HG03575 (cell line): ENCODE results near the gene ZNF106.

Experiments
- ATAC-seq: cut with Tn5 transposase; IDR thresholded peaks from one replicate; pipeline ENCODE4 v1.9.1; 2021; ENCODE audit not compliant: unreplicated experiment, insufficient number of reproducible peaks, low FRiP score; ENCODE audit errors: extremely low read depth

Gene ZNF106

DNA sequence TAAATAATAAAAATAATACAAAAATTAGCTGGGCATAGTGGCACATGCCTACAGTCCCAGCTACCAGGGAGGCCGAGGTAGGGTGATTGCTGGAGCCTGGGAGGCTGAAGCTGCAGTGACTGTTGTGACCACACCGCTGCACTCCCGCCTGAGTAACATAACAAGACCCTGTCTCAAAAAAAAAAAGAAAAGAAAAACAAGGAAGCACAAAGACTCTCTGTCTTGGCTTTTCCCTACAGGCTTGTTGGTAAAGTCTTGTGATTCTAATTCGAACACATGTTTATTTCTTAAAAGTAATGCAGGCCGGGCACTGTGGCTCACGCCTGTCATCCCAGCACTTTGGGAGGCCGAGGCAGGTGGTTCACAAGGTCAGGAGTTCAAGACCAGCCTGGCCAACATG lies 71.6 kb downstream of the ZNF106 start:
- ATAC-seq = no peak

DNA sequence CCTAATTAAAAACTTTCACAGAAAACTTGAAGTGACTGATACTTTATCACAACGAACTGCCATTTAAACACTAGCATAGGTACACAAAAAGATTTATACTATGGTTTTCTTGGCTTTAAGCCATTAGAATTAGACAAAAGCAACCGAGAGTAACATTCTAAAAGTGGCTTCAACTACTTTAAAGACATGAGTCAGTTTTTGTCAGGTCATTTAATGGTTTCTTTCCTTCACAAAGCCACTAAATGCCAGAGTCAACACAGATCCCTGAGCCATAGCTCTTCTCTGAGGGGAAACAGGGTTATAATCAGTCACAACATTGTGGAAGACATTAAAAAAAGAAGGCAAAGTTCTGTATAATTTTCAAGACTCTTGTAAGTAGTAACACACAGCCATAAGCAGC lies 77.0 kb downstream of the ZNF106 start:
- no peak for ATAC-seq

DNA sequence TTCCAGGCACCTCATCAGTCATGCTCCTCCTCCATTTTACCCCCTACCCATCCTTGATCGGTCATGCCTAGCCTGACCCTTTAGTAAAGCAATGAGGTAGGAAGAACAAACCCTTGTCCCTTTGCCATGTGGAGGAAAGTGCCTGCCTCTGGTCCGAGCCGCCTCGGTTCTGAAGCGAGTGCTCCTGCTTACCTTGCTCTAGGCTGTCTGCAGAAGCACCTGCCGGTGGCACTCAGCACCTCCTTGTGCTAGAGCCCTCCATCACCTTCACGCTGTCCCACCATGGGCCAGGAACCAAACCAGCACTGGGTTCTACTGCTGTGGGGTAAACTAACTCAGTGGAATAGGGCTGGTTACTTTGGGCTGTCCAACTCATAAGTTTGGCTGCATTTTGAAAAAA lies 79.1 kb downstream of the ZNF106 start:
- ATAC-seq = no peak

DNA sequence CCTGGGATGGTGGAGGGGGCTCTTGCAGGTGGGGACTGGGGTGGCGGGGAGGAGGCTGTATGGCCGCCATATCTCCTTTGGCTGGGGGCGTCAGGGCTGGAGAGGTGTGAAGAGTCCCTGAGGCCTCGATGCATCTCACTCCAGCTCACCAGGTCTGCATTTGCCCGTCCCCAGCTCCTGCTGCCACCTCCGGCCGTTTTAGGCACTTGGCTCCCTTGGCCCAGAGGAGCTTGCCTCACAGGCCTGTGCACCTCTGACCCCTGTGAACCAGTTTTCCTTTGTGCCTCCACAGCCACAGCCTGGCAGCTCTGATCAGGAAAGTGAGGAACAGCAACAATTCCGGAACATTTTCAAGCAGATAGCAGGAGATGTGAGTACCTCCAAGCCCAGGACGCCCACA lies 81.9 kb downstream of the ZNF106 start:
- ATAC-seq = no peak

DNA sequence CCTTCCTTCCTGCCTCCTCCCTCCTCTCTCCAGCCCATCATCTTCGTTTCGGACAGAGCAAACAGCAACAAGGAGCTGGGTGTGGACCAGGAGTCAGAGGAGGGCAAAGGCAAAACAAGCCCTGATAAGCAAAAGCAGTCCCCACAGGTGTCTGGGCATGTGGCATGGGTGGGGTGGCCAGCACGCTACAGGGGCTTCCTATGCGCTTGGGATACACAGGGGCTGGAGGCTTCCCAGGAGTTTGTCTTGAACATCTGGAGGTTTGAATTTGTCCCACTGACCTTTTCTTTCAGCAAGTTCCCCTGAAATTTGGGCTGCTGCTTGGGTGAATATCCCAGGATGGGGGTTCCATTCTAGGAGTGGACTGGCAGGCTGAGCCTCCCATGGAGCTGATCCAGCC lies 82.8 kb downstream of the ZNF106 start:
- ATAC-seq = no peak

DNA sequence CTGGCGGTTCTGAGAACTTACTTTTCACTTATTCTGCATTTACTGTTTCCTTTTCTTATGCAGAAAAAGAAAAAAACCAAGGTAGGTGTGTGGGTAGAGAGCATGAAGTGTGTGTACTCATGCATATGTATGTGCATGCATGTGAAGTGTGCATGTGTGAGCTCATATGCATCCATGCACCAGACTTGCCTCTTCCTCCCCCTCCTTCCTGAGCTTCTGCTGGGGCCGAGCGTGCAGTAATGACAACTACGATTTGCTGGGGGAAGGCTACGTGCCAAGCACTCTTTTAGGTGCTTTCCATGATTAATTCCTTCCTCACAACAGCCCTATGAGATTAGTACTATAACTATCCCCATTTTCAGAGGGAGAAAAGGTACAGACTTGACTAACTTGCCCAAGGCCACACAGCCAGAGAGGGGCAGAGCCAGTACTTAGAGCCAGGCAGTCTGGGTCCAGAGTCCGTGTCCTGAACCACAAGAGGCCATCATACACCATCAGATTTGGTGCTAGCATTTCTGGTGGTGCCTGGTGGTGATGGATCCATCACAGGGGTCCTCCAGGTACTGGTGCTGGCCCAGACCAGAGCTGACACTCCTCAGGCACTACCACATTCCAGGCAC lies 85.0 kb downstream of the ZNF106 start:
- ATAC-seq = no peak

DNA sequence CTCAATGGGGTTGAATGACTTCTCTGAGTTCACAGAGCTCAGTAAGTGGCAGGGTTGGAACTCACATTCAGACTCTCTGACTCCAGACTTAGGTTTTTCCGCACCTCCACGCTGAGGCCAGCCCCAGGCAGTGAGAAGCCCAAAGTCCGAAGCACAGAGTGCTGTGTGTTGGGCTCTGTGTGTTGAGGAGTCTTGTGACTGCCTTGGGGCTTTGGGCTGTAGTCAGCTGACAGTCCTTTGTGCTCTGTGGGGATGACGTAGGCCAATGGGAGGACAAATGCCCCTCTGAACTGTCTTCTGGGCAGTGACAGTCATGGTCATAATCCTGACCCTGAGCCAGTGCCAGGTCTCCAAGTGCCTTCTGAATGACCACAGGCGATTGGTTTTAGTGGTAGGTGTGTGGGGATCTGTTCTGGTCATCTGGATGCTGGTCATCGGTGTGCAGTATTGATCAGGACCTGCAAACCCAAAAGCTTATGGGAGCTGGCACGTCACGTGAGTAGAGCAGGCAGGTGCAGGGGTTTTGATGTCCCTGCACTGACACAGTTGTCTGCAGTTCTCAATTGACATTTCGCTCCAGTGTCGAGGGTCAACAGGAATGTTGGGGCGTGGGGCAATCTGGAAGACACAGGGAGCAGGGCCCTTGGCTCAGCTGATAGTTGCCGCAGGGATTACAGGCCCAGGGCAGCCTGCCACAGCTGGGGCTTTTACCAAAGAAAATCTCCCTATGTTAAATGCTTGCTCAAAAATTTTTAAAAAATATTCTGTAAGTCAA lies 86.3 kb downstream of the ZNF106 start:
- ATAC-seq = no peak

DNA sequence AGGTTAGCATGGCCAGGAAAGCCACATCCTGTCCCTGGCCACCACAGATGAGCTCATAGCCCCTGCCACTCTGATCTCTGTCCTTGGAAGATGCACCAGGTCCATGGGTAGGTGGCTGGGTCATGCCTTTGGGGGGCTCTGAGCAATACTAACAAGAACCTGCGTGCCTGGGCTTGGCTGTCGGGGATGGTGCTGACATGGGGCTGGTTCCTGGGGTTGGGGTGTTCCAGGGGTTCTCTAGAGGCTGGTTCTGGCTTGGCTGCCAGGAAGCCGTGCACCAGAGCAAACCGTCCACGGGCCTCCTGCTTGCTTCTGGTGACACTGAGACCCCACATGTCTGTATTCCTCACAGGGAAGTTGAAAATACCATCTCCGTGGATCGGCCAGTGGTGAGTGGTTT lies 87.6 kb downstream of the ZNF106 start:
- ATAC-seq = no peak

DNA sequence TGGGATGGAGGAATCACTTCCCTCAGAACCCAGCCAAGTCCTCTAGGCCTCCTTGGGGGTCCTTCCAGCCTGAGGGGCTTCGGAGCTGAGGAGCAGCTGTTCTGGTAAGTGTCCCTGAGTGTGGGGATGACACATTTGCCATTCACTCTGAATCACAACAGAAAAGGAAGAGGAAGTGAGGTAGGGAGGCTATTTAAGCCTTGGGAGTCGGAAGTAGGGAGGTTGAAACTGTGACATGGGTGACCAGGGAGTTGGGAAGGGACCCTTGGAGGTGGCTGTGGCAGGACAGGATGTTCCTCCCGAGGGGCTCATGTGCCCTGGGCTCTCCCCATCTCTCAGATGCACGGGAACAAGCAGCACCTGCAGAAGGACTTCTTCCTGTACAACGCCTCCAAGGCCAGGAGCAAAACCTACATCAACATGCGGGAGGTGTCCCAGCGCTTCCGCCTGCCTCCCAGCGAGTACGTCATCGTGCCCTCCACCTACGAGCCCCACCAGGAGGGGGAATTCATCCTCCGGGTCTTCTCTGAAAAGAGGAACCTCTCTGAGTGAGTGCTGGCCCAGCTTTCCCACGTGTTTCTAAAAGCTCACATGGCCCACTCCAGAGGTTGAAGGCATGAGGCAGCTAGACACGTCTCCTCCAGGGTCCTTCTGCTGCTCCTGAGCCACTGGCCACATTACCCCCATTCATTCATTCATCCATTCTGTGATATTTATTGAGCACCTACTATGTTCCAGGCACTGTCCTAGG lies 88.3 kb downstream of the ZNF106 start:
- no peak for ATAC-seq

DNA sequence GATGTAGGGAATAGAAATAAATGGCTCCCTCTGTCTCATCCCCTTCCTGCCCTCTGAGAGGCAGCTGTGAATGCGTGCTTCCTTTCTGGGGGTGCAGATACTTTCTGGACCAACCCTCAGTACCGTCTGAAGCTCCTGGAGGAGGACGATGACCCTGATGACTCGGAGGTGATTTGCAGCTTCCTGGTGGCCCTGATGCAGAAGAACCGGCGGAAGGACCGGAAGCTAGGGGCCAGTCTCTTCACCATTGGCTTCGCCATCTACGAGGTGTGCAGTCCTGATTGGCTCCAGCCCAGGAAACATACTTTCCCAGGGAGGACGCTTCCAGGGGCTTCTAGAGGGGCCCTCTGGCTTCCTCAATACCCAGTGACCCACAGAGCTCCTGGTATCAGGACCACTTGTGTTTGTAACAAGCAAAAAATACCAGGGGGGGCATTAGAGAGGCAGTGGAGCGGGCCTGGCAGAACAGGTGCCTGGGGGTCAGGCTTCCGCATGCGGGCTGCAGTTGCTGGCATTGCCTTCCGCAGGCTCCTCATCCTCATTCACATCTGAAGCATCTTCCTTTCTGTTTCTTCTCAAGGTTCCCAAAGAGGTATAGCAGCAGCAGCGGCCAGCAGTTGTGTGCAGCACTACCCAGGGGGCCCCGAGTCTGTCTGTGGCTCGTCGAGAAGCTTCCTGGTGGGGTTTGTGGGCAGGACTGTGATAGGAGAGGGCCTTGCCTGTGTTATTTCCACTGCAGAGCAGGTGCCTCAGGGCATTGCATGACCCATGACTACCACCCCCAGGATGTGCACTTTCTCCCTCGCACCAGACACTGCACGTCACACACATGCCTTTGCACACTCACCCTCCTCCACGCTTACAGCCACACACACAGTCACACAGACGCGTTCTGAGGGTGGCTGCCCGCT lies 89.1 kb downstream of the ZNF106 start:
- ATAC-seq = no peak

DNA sequence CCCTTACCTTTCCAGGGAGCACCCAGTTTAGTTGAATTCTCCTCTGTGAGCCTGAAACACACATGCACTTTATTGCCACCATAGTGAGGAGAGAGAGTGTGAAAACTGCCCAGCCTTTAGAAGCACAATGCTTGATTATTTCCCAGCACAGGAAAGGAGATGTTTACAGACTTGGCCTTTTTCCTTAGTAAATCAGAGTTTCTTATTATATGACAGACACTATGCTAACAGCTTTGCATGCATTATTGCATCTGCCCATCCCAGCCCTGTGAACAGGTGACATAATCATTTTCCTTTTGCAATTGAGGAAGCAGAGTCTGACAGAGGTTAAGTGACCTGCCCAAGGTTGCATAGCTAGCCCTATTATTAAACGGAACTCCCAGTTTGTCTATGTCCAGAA lies 95.1 kb downstream of the ZNF106 start:
- no peak for ATAC-seq

DNA sequence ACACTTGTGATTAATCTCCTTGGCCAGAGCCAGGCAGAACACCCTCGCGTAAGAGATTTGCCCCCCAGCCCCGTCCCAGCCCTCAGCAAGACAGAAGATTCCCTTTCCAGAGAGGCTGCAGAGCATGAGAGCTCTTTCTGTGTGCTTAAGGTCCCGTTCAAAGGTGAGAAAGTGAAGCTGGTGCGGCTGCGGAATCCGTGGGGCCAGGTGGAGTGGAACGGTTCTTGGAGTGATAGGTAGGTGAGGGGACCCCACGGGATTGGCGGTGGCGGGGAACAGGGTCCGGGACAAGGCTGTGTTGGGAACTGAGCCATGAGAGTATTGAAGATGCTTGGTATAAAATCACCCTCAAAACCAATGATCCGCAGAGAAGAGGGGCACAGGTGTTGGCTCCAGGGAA lies 96.8 kb downstream of the ZNF106 start:
- ATAC-seq = no peak

DNA sequence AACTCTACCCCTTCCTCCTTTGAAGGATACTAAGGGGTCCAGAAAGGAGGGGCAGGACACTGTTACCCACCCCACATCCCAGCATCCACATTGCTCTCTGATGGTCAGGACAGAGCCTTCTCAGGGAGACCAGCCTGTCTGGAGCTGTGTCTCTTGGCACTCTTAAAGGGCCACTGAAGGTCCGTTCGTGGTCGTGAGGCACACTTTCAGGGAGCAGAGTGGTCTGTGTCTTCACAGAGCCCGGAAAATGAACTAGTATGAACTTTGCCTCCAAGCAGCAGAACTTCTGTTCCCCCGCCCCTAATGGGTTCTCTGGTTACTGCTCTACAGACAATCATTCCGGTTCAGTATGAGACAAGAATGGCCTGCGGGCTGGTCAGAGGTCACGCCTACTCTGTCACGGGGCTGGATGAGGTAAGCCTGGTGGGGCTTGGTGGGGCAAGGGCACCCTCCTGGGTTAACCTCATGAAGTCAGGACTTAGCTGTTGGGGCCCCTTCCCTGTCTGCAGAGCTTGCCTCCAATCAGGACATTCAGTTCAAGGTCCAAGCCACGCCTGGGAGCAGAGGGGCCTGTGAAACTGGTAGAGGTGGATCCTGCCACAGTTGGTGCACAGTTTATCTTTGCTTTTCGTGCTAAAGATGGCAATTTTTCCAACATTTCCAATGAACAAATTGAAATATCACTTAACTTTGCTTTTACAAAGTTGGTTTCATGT lies 98.5 kb downstream of the ZNF106 start:
- ATAC-seq = no peak

DNA sequence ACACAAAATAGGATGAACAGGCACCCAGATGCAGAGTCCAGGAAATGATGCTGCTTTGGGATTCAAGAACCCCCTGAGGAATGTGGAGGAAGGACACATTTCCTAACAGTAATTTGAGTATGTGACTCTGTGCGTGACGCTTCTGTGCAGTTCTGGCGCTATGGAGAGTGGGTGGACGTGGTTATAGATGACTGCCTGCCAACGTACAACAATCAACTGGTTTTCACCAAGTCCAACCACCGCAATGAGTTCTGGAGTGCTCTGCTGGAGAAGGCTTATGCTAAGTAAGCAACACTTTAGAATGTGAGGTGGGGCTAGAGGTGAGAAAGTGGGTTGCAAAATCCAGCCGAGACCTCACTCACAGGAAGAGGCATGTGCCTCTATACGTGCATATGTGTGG lies 103.3 kb downstream of the ZNF106 start:
- no peak for ATAC-seq

DNA sequence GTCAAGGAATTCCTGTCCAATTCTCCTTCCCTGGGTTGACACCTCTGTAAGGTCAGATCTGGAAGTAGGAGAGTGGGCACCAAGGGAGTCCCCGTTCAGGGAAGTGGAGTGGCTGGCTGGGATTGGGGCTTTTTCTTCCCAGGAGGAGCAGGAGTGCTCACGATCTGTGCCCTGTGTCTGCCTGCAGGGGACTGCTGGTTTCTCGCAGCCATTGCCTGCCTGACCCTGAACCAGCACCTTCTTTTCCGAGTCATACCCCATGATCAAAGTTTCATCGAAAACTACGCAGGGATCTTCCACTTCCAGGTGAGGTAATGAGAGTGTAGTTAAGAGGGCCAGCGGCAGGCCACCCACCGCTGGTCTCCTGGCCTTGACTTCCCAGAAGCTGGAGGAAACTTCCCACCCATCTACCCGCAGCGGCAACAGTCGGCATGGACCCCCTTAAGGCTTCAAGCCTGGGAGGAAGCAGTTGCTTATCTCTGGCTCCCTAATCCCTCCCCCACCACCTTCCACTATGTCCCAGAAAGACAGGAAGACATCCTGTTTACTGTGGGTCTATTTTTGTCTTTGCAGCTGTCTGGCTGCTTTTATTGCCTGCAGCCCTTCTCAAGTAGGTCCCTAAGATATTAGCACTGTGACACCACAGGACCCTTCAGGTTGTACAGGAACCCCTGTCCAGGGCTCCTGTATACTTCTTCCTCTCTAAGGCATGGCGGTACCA lies 104.8 kb downstream of the ZNF106 start:
- ATAC-seq = no peak

DNA sequence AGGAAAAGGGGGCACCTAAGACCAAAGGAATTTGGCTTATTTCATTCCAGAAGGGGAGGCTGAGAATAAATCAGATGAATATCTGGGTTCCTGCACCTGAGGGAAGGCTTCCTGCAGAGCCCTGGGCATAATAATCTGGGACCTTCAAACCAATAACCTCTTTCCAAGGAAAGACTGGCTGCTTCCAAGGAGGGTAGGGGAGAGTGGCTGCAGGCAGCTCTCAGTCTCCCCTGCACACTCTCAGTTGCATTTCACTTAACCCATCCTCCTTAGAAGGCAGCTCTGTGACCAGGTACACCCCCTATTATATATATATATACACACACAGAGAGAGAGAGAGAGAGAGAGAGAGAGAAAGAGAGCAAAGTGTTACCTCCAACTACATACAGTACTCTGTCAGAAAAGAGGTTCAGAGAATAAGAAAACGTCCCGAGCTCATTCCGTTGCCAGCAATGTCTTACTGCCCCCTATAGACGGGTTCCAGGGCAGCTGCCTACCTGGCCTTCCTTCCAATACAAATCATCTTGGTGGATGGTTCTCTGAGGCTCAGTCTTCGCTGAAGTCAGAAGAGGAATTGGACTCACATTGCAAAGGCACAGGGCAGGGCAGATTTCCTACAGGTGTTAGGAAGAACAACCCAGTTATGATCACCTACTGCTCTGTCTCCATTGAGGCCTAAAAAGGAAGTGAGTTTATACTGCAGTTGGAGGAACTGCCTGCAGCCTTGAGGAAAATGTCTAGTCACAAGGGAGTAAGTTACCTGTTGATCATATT lies 105.5 kb downstream of the ZNF106 start:
- ATAC-seq = no peak

DNA sequence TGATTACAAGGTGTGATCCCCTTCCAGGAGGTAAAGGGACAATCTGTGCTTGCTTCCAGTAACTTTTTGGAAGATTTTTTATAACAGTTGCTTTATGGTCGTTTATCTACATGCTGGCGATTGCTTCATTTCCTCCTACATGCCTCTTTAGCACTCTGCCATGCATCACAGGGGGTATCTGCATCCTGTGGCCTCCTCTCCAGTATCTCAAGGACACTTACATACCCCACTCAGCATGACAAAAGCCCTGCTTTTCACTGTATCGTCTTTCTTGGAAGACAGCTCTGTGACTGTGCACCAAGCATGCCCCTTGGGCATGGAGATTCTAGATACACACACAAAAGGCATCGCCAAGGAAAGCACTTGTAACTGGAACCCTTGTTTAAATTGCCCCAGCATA lies 106.3 kb downstream of the ZNF106 start:
- no peak for ATAC-seq
